GM19240 (cell line): ENCODE results near the gene SPOCK1.

ENCODE experiments used
- DNase-seq: peaks from one replicate; pipeline ENCODE4 v3.0.0; 2011; ENCODE audit warnings: low spot score; ENCODE audit not compliant: insufficient read length

Gene SPOCK1

GRCh38 chr5:137118629-137119028, 380.5 kb downstream of the SPOCK1 start:
- no peak for DNase-seq

GRCh38 chr5:137115152-137115551, 384.0 kb downstream of the SPOCK1 start:
- DNase-seq = no peak

GRCh38 chr5:137114529-137114928, 384.6 kb downstream of the SPOCK1 start:
- no peak for DNase-seq

- no peak for DNase-seq
Measured at GRCh38 chr5:137113939-137114338, 385.2 kb downstream of the SPOCK1 start.

- DNase-seq = no peak
Measured at GRCh38 chr5:137113161-137113560, 386.0 kb downstream of the SPOCK1 start.

- no peak for DNase-seq
Measured at GRCh38 chr5:137105351-137106035, 393.6 kb downstream of the SPOCK1 start.

- no peak for DNase-seq
Measured at GRCh38 chr5:137101544-137101943, 397.6 kb downstream of the SPOCK1 start.

GRCh38 chr5:137099651-137100050, 399.5 kb downstream of the SPOCK1 start:
- DNase-seq = no peak

GRCh38 chr5:137098663-137099062, 400.5 kb downstream of the SPOCK1 start:
- no peak for DNase-seq

- DNase-seq = no peak
Measured at GRCh38 chr5:137098238-137098637, 400.9 kb downstream of the SPOCK1 start.

GRCh38 chr5:137097203-137097602, 401.9 kb downstream of the SPOCK1 start:
- DNase-seq = no peak

GRCh38 chr5:137096149-137097103, 402.7 kb downstream of the SPOCK1 start:
- DNase-seq = no peak

GRCh38 chr5:137095597-137095996, 403.5 kb downstream of the SPOCK1 start:
- DNase-seq = no peak

- no peak for DNase-seq
Measured at GRCh38 chr5:137092831-137093230, 406.3 kb downstream of the SPOCK1 start.

GRCh38 chr5:137091472-137091871, 407.7 kb downstream of the SPOCK1 start:
- no peak for DNase-seq

GRCh38 chr5:137090721-137091120, 408.4 kb downstream of the SPOCK1 start:
- no peak for DNase-seq

- DNase-seq = no peak
Measured at GRCh38 chr5:137090151-137090550, 409.0 kb downstream of the SPOCK1 start.

GRCh38 chr5:137088175-137088574, 411.0 kb downstream of the SPOCK1 start:
- no peak for DNase-seq

GRCh38 chr5:137086342-137086741, 412.8 kb downstream of the SPOCK1 start:
- DNase-seq = no peak

GRCh38 chr5:137085206-137085605, 413.9 kb downstream of the SPOCK1 start:
- DNase-seq = no peak

GRCh38 chr5:137084016-137084415, 415.1 kb downstream of the SPOCK1 start:
- no peak for DNase-seq

GRCh38 chr5:137082951-137083350, 416.2 kb downstream of the SPOCK1 start:
- DNase-seq = no peak
